Measurements from ENCODE around the gene CINP. TPM values are rescaled to one million over a fixed set of nuclear protein-coding genes. Genes with fewer than 3 reads are reported as not detected.

The CINP gene
- total RNA-seq, 6 experiments from 2014 or later, result 58.9 to 65.7 (median 62.4) TPM

DNA sequence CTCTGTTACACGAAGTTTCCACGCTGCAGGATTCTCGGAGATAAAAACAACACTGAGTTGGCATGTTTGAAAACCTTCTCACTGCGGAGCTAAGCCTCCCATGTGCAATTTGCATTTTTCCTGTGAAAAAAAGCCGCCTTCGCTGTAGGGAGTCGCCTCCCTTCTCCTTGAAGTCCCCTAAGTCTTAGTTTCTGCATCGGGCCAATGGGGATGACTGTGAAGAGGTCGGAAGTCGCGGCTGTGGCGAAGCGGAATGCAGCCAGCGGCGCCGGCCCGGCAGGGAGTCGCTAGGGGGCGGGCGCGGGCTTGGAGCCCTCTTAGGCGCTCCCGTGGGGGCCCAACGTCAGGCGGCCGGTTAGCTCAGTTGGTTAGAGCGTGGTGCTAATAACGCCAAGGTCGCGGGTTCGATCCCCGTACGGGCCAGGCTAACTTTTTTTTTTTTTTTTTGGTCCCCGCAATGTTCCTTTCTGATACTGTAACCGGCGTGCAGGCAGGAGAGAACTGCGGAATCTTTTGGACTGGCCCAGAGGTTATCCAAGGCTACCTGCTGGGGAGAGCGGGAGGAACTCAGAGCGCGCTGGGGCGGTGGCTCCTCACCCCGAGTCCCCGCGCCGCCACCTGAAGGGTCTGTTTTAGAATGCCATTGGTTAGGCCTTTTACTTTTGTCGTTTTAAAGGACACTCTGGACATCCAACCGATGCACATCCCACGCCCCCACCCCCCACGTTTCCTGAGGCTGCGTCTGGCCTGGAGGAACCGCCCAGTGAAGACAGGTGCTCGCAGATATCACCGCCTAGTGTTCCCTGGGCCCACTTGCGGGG, 45.7 kb downstream of the CINP start:
- peak overlapping the region; percentile 91 for H3K27ac Mint-ChIP-seq
- TF ChIP-seq, protein P1, sequence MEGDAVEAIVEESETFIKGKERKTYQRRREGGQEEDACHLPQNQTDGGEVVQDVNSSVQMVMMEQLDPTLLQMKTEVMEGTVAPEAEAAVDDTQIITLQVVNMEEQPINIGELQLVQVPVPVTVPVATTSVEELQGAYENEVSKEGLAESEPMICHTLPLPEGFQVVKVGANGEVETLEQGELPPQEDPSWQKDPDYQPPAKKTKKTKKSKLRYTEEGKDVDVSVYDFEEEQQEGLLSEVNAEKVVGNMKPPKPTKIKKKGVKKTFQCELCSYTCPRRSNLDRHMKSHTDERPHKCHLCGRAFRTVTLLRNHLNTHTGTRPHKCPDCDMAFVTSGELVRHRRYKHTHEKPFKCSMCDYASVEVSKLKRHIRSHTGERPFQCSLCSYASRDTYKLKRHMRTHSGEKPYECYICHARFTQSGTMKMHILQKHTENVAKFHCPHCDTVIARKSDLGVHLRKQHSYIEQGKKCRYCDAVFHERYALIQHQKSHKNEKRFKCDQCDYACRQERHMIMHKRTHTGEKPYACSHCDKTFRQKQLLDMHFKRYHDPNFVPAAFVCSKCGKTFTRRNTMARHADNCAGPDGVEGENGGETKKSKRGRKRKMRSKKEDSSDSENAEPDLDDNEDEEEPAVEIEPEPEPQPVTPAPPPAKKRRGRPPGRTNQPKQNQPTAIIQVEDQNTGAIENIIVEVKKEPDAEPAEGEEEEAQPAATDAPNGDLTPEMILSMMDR (IDR thresholded peaks at IDR 0.05), result peak; percentile 82
- peak; percentile 92 for DNase-seq
- no peaks in the 10 kb centered on the region for H3K9me3 Mint-ChIP-seq
- peaks cover 63% of the 10 kb centered on the region for H3K4me1 Mint-ChIP-seq (ENCODE audit: low read depth)
- no peaks in the 10 kb centered on the region for H3K36me3 Mint-ChIP-seq (ENCODE audit: low read depth)
- peak overlapping the region; percentile 98 for H3K4me3 Mint-ChIP-seq
- H3K27me3 Mint-ChIP-seq (ENCODE audit: insufficient read depth), result peaks cover 9% of the 10 kb centered on the region

DNA sequence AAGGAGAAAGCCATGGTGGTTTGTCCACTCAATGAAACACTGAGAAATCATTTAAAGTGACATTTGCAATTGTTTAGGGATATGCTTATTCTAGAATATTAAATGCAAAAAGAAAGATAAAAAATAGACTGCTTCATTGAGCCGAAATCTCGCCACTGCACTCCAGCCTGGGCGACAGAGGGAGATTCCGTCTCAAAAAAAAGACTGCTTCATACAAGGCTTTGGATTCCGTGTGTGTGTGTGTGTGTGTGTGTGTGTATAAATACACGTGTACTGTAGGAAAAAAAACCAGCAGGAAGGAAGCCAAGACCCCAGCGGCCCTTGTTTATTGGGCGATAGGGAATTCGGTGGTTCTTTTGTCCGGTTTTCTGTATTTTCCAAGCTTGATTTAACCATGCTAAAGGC, 46.4 kb downstream of the CINP start:
- peaks cover 9% of the 10 kb centered on the region for H3K27me3 Mint-ChIP-seq (ENCODE audit: insufficient read depth)
- peaks cover 63% of the 10 kb centered on the region for H3K4me1 Mint-ChIP-seq (ENCODE audit: low read depth)
- peak; percentile 43 for DNase-seq
- H3K9me3 Mint-ChIP-seq, result no peaks in the 10 kb centered on the region
- peak overlapping the region; percentile 91 for H3K27ac Mint-ChIP-seq
- TF ChIP-seq, protein P1 (IDR thresholded peaks at IDR 0.05), result no peak
- peak overlapping the region; percentile 98 for H3K4me3 Mint-ChIP-seq
- no peaks in the 10 kb centered on the region for H3K36me3 Mint-ChIP-seq (ENCODE audit: low read depth)

DNA sequence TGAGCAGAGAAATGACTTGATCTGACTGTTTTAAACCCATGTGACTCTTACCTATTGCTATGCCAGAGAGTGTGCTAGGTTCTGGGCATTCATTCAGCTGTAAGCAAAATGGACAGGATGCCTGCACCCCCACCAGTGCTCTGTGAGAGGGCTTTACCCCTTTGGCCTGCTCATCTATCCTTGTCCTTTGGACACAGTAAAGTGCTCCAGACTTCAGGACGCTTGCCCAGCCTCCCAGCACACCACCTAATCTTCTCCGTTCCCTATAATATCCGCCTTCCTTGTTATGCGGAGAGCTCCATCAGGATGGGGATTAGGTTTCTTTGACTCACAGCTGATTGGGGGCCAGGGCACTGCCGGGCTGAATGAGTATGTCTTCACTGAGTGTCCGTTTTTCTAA, 47.6 kb downstream of the CINP start:
- Mint-ChIP-seq H3K4me3 (peak overlapping the region; percentile 85; the same call in 1 of the 2 replicates), H3K9me3 (no peaks in the 10 kb centered on the region), H3K36me3 (ENCODE audit: low read depth) (no peaks in the 10 kb centered on the region), H3K27ac (peak overlapping the region; percentile 91), H3K4me1 (ENCODE audit: low read depth) (peaks cover 59% of the 10 kb centered on the region), H3K27me3 (ENCODE audit: insufficient read depth) (peaks cover 7% of the 10 kb centered on the region)
- DNase-seq, result no peak
- TF ChIP-seq, protein P1 (IDR thresholded peaks at IDR 0.05), result no peak

DNA sequence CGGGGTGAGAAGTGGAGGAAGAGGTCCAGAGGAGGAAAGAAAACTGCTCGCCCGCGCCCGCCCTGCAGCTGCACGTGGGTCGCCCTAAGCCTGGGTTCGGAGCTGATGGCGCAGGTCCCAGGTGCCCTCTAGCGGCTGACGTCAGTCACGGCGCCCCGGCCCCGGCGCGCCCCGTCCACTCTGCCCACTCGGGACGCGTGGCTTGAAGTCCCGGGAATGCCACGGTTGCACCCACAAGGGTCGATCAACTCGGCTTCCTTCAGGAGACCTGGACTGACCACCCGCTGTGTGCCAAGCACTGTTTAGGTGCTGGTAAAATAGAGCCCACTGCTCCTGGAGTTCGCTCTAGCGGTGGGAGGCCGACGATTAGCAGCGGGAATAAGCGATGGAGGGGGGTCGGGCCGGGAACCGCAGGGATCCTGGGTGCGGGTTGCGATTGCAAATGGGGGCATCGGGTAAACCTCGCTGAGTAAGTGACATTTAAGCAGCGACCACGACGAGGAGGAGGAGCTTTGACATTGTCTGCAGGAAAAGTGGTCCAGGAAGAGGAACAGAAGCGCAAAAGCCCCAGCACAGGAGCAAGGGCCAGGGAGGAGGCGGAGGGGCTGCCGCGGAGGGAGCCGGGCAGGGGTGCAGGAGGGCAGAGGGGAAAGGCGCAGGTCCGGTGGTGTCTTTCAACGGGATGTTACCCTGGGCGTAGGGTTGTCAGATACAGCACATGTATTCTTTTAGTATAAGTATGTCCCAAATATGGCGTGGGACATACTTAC, 48.3 kb downstream of the CINP start:
- DNase-seq, result peak; percentile 69
- H3K9me3 Mint-ChIP-seq, result no peaks in the 10 kb centered on the region
- peaks cover 58% of the 10 kb centered on the region for H3K4me1 Mint-ChIP-seq (ENCODE audit: low read depth)
- H3K4me3 Mint-ChIP-seq, result peak overlapping the region; percentile 85
- H3K36me3 Mint-ChIP-seq (ENCODE audit: low read depth), result no peaks in the 10 kb centered on the region
- TF ChIP-seq, protein P1 (IDR thresholded peaks at IDR 0.05), result peak; percentile 99
- H3K27me3 Mint-ChIP-seq (ENCODE audit: insufficient read depth), result peaks cover 7% of the 10 kb centered on the region
- peak overlapping the region; percentile 66 for H3K27ac Mint-ChIP-seq

DNA sequence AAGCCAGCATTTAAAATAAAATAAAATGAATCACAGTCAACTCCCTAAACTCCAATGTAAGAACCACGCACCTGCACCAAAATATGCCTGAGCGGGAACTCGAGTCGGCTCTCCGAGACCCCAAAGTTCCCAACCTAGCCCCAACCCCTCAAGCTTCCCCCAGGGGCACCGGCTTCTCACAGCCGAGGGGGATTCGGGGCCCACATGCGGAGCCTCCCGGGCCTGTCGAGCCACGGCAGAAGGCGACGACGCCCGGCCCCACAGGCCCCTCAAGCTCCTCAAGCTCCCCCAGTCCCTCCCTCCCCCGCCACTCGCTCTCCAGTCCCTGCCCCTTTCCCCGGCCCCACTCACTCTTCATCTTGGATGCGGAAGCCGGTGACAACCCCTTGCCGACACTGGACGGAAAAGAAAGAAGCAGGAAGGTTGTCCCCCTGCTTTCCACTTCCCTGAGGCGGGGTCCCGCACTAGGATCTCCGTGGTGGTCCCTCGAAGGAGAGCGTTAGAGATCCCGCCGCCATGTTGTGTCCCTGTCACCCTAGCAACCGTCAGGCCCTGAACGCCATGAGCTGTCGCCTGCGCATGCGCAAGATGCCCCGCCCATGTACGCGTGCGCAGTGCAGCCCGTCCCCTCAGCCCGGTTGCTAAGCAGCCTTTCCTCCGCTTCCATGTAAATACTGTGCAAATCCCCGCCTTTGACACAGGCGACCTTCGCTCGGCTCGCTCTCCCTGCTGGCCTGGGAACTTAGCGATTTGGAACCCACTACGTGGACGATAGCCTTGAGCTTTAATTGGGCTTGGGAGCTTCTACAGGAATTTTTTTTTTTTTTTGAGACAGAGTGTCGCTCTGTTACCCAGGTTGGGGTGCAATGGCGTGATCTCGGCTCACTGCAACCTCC, 57.8 kb downstream of the CINP start, which contains the start of gene MOK:
TSS of gene MOK (minus strand) at position 554 of the 896 bp plus-strand sequence. CDS start at position 358, 196 bp downstream.
- Mint-ChIP-seq H3K36me3 (ENCODE audit: low read depth) (no peaks in the 10 kb centered on the region), H3K27ac (peak within 1 kb of the TSS; percentile 99), H3K27me3 (ENCODE audit: insufficient read depth) (no peaks in the 10 kb centered on the region; the same call in none of the 2 replicates), H3K4me3 (peak within 1 kb of the TSS; percentile 97), H3K4me1 (ENCODE audit: low read depth) (peaks cover 27% of the 10 kb centered on the region), H3K9me3 (no peaks in the 10 kb centered on the region)
- TF ChIP-seq, protein P1 (IDR thresholded peaks at IDR 0.05), result no peak
- peak; percentile 97 for DNase-seq

Measured in HFFc6 (cell line).